OCI-LY3 (cell line): ENCODE data around the gene GUK1.

Experiments used
- H2AFZ ChIP-seq: fragments of 200-600, 300-600 bp; shearing (Covaris generic); 2 replicates; pipeline ENCODE4 v1.6.0; 2014; ENCODE audit warnings: antibody characterized with exemption, low read depth, low read length
- H3K27ac ChIP-seq: fragments of 200-600, 300-600 bp; sonication (generic); 2 replicates; pipeline ENCODE4 v1.5.1; 2014; ENCODE audit warnings: mild to moderate bottlenecking, low read length, moderate library complexity, mixed read lengths
- H3K27me3 ChIP-seq: fragments of 200-600, 300-600 bp; sonication (generic); 2 replicates; pipeline ENCODE4 v1.6.1; 2014; ENCODE audit warnings: low read depth, low read length, mixed read lengths
- H3K36me3 ChIP-seq: fragments of 200-600, 300-600 bp; sonication (generic); replicated peaks from 2 replicates; pipeline ENCODE3; 2014; ENCODE audit warnings: low read depth, low read length, mixed read lengths
- H3K4me1 ChIP-seq: fragments of 300-600, 200-600 bp; sonication (generic); 2 replicates; pipeline ENCODE4 v1.6.1; 2014; ENCODE audit warnings: low read length, mixed read lengths
- H3K4me2 ChIP-seq: fragments of 200-600, 300-600 bp; sonication (generic); 2 replicates; pipeline ENCODE4 v1.6.1; 2014; ENCODE audit warnings: low read length, mixed read lengths
- H3K4me3 ChIP-seq: fragments of 300-600, 200-600 bp; sonication (generic); 2 replicates; pipeline ENCODE4 v1.5.1; 2014; ENCODE audit warnings: antibody characterized with exemption, mild to moderate bottlenecking, low read length, moderate library complexity
- H3K79me2 ChIP-seq: fragments of 300-600, 200-600 bp; shearing (Covaris generic); 2 replicates; pipeline ENCODE4 v1.6.1; 2014; ENCODE audit warnings: mild to moderate bottlenecking, low read length, mixed read lengths
- H3K9ac ChIP-seq: fragments of 300-600, 200-600 bp; shearing (Covaris generic); 2 replicates; pipeline ENCODE4 v1.6.0; 2014; ENCODE audit warnings: mild to moderate bottlenecking, low read length, moderate library complexity
- H3K9me3 ChIP-seq: fragments of 200-600, 300-600 bp; shearing (Covaris generic); 2 replicates; pipeline ENCODE4 v1.6.1; 2014; ENCODE audit warnings: low read length, mixed read lengths; ENCODE audit not compliant: insufficient read depth
- H4K20me1 ChIP-seq: fragments of 200-600, 300-600 bp; sonication (generic); 2 replicates; pipeline ENCODE4 v1.6.1; 2016; ENCODE audit warnings: low read length, mixed read lengths; ENCODE audit not compliant: insufficient read depth
- EZH2phosphoT487 ChIP-seq: fragments of 200-600 bp; shearing (Covaris generic); IDR thresholded peaks from 2 replicates; pipeline ENCODE4 v1.6.1; 2018; ENCODE audit warnings: antibody characterized with exemption, mixed run types, low read depth
- TF ChIP-seq, protein P1 (sequence below): fragments of 200-600, 300-600 bp; sonication (generic); IDR thresholded peaks from 2 replicates; pipeline ENCODE4 v1.5.1; 2014; ENCODE audit warnings: antibody characterized with exemption, low read length, low read depth

The GUK1 gene, protein sequence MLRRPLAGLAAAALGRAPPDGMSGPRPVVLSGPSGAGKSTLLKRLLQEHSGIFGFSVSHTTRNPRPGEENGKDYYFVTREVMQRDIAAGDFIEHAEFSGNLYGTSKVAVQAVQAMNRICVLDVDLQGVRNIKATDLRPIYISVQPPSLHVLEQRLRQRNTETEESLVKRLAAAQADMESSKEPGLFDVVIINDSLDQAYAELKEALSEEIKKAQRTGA

DNA sequence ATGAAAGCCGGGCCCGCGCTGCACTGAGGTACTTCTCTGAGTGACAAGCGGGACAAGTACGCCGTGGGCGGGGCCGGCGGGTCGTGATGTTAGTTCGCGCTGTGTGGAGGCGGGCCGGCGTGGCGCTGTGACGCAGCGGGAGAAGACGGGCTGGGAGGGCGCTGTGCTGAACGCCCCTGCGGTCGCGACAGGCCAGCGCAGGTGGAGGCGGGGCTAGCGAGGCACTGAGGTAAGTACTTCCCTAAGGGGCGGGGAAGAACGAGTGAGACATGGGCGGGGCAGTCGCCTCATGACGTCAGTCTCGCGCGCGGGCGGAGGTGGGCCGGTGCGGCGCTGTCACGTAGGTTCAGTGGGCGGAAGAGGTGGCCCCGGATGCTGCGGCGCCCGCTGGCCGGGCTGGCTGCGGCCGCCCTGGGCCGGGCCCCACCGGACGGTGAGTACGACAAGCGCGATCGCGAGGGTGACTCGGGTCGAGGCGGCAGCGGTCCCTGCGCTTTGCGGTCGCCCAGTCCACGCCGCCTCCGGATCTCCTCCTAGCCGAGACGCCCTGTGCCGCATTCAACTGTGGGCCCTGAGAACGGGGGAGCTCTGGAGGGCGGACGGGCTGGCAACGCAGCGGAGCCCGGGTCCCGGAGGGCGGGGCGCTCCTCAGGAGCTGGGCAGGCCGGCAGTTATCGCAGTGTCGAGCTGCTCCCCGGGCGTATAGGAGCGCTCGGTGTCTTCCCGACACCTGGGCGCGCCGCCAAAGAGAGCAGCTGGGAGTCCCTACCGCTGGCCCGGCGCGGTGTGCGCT, at the start of gene GUK1:
GUK1 (plus strand) TSS at position 349 of the 793 bp plus-strand sequence; CDS start at position 373, 24 bp downstream.
- Histone ChIP-seq H3K9me3 (no peaks in the 10 kb centered on the region), H3K36me3 (peaks cover 6% of the 10 kb centered on the region), H3K79me2 (peaks cover 50% of the 10 kb centered on the region), H4K20me1 (peaks cover 32% of the 10 kb centered on the region), H3K27me3 (peaks cover 19% of the 10 kb centered on the region), H3K4me1 (peaks cover 16% of the 10 kb centered on the region), H3K27ac (peak within 1 kb of the TSS; percentile 73), H2AFZ (peak within 1 kb of the TSS; percentile 53; the same call in 1 of the 2 replicates), H3K4me3 (peak within 1 kb of the TSS; percentile 87), H3K9ac (peak within 1 kb of the TSS; percentile 82), H3K4me2 (peak within 1 kb of the TSS; percentile 87)
- TF ChIP-seq, protein P1, sequence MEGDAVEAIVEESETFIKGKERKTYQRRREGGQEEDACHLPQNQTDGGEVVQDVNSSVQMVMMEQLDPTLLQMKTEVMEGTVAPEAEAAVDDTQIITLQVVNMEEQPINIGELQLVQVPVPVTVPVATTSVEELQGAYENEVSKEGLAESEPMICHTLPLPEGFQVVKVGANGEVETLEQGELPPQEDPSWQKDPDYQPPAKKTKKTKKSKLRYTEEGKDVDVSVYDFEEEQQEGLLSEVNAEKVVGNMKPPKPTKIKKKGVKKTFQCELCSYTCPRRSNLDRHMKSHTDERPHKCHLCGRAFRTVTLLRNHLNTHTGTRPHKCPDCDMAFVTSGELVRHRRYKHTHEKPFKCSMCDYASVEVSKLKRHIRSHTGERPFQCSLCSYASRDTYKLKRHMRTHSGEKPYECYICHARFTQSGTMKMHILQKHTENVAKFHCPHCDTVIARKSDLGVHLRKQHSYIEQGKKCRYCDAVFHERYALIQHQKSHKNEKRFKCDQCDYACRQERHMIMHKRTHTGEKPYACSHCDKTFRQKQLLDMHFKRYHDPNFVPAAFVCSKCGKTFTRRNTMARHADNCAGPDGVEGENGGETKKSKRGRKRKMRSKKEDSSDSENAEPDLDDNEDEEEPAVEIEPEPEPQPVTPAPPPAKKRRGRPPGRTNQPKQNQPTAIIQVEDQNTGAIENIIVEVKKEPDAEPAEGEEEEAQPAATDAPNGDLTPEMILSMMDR, result no peak

DNA sequence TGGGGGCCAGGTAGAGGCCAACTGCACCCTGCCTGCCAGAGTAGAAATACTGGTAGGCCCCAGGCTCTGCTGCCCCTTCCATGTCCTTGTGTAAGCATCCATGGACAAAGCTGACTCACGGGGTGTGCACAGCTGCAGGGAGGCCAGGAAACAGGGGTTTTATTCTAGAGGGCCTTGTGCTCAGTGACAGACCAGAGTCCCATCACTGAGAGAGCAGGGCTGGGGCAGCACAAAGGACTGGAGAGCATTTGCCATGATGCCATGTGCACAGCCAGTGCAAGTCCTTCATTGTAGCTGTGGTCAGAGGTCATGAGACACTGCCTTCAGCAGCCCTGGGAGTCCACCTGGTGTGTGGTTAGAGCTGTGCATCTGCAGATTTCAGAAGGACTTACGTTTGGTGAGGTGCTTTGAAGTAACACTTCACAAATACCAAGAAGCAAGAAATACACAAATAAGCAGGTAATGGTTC, 49.4 kb upstream of the GUK1 start:
- H3K4me3 ChIP-seq, result no peak overlapping the region
- H3K27me3 ChIP-seq, result no peaks in the 10 kb centered on the region
- H3K27ac ChIP-seq, result no peak overlapping the region
- H2AFZ ChIP-seq, result no peak overlapping the region
- peaks cover 100% of the 10 kb centered on the region for H3K79me2 ChIP-seq
- H3K4me1 ChIP-seq, result peaks cover 39% of the 10 kb centered on the region
- H3K36me3 ChIP-seq, result peaks cover 90% of the 10 kb centered on the region
- no peak for TF ChIP-seq EZH2phosphoT487
- TF ChIP-seq, protein P1, result no peak
- no peak overlapping the region for H3K4me2 ChIP-seq
- H4K20me1 ChIP-seq, result peaks cover 100% of the 10 kb centered on the region
- no peak overlapping the region for H3K9ac ChIP-seq
- H3K9me3 ChIP-seq, result peaks cover 16% of the 10 kb centered on the region; the same call in 1 of the 2 replicates

DNA sequence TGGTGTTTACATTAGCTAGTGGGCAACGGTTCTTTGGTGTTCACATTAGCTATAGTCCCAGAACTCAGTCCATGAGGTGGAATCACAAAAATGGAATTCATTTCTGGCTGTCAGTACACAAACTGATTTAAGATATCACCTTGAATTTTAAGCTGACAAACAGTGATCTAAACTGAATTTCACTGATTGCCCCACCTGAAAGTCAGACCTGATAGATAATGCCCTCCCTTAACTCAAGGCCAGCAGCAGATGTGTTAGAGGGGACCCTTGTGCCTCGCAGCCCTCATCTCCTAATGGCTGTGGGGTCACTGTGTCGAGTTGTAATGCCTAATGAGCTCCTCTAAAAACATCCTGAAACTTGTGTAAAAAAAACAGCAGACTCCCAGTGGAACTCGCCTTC, 49.0 kb upstream of the GUK1 start:
- H3K27ac ChIP-seq, result no peak overlapping the region
- H3K27me3 ChIP-seq, result no peaks in the 10 kb centered on the region
- peaks cover 36% of the 10 kb centered on the region for H3K4me1 ChIP-seq
- H3K36me3 ChIP-seq, result peaks cover 88% of the 10 kb centered on the region
- TF ChIP-seq EZH2phosphoT487, result no peak
- TF ChIP-seq, protein P1, result no peak
- no peak overlapping the region for H2AFZ ChIP-seq
- H3K4me3 ChIP-seq, result no peak overlapping the region
- H3K4me2 ChIP-seq, result no peak overlapping the region
- peaks cover 16% of the 10 kb centered on the region; the same call in 1 of the 2 replicates for H3K9me3 ChIP-seq
- peaks cover 100% of the 10 kb centered on the region for H3K79me2 ChIP-seq
- H4K20me1 ChIP-seq, result peaks cover 100% of the 10 kb centered on the region
- no peak overlapping the region for H3K9ac ChIP-seq

DNA sequence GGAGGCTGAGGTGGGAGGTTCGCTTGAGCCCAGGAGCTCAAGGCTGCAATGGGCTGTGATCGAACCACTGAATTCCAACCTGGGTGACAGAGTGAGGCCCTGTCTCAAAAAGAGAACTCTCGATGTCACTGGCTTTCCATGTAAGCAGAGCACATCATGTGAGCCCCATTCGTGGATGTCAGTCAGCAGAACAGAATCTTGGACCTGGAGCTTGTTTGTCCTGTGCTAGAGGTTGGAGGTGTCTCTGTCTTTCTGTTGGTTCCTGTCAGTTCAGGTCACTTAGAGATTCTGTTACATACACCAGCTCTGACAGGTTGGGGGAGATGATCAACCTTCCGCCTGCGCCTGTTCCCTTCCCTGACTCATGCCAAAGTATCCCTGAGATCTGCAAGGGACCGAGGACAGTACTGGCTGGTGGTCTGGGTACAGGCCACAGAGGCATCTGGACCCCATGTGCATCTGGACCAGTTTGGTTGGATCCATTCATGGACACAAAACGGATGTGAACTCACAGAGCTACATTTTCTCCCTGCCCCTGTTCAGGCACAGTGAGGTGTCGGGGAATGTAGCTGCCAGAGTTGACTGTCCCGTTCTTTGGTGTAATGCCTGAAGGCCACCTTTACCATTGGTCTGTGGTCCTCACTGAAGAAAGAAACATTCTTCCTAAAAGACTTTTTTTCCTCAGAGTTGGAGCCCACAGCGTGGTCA, 47.6 kb upstream of the GUK1 start:
- Histone ChIP-seq H3K36me3 (peaks cover 94% of the 10 kb centered on the region), H3K79me2 (peaks cover 100% of the 10 kb centered on the region), H3K27me3 (no peaks in the 10 kb centered on the region), H3K4me1 (peaks cover 26% of the 10 kb centered on the region), H3K9ac (no peak overlapping the region), H3K4me3 (no peak overlapping the region), H3K9me3 (peaks cover 16% of the 10 kb centered on the region; the same call in 1 of the 2 replicates), H3K4me2 (no peak overlapping the region), H4K20me1 (peaks cover 100% of the 10 kb centered on the region), H2AFZ (no peak overlapping the region), H3K27ac (no peak overlapping the region)
- TF ChIP-seq, protein P1, result no peak
- no peak for TF ChIP-seq EZH2phosphoT487
